Chondrocyte (in vitro differentiated cells): ENCODE measurements around the gene FAAP20. TPM values are rescaled to one million over a fixed set of nuclear protein-coding genes. Genes with fewer than 3 reads are reported as not detected.
A peak's percentile ranks its signal among the peaks of the same experiment; 100 is the strongest.

Source experiments
- DNase-seq: peaks from one replicate; pipeline ENCODE4 v3.0.0; 2021; ENCODE audit warnings: mixed read lengths, low spot score
- H3K27ac Mint-ChIP-seq: one replicate; pipeline ENCODE4 v1.8.0; 2021; ENCODE audit warnings: mild to moderate bottlenecking, moderate library complexity, mixed read lengths; ENCODE audit not compliant: unreplicated experiment
- H3K27me3 Mint-ChIP-seq: 2 replicates; pipeline ENCODE4 v1.8.0; 2021; ENCODE audit warnings: low read depth, mixed read lengths
- H3K36me3 Mint-ChIP-seq: 2 replicates; pipeline ENCODE4 v1.8.0; 2021; ENCODE audit warnings: low read depth, mixed read lengths
- H3K4me1 Mint-ChIP-seq: 2 replicates; pipeline ENCODE4 v1.8.0; 2021; ENCODE audit warnings: low read depth, mild to moderate bottlenecking, mixed read lengths
- H3K4me3 Mint-ChIP-seq: one replicate; pipeline ENCODE4 v1.8.0; 2021; ENCODE audit warnings: mild to moderate bottlenecking, moderate library complexity, mixed read lengths; ENCODE audit not compliant: unreplicated experiment
- H3K9me3 Mint-ChIP-seq: 2 replicates; pipeline ENCODE4 v1.8.0; 2021; ENCODE audit warnings: low read depth, mixed read lengths
- total RNA-seq: library from RNA; stranded (reverse); gene quantifications from 3 replicates; pipeline ENCODE4 v1.2.1, GENCODE V29; 2021
- TF ChIP-seq, protein P1 (sequence below): fragments of 200-600 bp; sonication (generic); IDR thresholded peaks from 2 replicates; pipeline ENCODE4 v1.5.0; 2021; ENCODE audit warnings: antibody characterized with exemption, mild to moderate bottlenecking, moderate library complexity

Gene FAAP20
- total RNA-seq, 1 donor from 2014 or later: 69.2 TPM

DNA sequence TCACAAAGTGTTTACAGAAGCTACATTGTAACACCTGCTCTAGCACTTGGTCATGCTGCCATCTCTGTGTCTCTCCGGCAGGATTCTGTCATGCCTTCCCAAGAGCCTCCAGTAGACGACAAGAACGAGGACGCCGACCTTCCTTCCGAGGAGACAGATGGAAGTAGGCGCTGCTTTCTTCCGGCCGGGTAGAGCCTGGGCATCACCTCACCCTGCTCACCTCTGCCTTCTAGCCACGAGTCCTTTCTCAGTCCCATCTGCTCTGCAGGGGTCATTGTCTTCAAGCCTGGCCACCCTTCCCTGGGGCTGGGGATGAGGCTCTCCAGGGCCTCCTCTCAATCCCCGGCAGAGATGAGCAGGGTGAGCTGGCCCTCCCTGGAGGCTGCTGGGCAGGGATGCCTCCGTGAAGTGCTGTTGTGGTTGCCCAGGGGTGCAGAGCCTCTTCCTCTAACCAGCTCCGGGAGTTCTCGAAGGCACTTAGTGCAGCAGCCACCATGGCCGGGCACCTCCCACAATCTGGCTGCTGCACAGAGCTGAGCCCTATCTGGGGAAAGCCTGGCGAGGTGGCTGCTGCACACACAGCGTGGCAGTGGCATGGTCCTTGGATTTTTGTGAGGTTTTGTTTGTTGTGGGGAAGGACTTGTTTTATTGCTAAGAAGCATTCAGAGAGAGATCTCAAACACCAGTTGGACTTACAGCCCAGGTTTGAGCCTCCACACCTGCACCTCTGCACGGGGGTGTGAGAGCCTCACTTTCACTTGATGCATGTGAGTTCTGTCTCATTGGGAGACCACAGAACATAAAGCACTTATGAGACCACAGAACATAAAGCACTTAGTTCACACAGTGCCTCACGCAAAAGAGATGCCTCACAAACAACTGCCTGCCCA, 48.4 kb downstream of the FAAP20 start:
- TF ChIP-seq, protein P1, sequence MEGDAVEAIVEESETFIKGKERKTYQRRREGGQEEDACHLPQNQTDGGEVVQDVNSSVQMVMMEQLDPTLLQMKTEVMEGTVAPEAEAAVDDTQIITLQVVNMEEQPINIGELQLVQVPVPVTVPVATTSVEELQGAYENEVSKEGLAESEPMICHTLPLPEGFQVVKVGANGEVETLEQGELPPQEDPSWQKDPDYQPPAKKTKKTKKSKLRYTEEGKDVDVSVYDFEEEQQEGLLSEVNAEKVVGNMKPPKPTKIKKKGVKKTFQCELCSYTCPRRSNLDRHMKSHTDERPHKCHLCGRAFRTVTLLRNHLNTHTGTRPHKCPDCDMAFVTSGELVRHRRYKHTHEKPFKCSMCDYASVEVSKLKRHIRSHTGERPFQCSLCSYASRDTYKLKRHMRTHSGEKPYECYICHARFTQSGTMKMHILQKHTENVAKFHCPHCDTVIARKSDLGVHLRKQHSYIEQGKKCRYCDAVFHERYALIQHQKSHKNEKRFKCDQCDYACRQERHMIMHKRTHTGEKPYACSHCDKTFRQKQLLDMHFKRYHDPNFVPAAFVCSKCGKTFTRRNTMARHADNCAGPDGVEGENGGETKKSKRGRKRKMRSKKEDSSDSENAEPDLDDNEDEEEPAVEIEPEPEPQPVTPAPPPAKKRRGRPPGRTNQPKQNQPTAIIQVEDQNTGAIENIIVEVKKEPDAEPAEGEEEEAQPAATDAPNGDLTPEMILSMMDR: no peak
- no peak overlapping the region for H3K4me3 Mint-ChIP-seq
- no peaks in the 10 kb centered on the region for H3K9me3 Mint-ChIP-seq
- peak; percentile 76 for DNase-seq
- H3K4me1 Mint-ChIP-seq: no peaks in the 10 kb centered on the region
- H3K27ac Mint-ChIP-seq: no peak overlapping the region
- H3K27me3 Mint-ChIP-seq: no peaks in the 10 kb centered on the region
- H3K36me3 Mint-ChIP-seq: no peaks in the 10 kb centered on the region

DNA sequence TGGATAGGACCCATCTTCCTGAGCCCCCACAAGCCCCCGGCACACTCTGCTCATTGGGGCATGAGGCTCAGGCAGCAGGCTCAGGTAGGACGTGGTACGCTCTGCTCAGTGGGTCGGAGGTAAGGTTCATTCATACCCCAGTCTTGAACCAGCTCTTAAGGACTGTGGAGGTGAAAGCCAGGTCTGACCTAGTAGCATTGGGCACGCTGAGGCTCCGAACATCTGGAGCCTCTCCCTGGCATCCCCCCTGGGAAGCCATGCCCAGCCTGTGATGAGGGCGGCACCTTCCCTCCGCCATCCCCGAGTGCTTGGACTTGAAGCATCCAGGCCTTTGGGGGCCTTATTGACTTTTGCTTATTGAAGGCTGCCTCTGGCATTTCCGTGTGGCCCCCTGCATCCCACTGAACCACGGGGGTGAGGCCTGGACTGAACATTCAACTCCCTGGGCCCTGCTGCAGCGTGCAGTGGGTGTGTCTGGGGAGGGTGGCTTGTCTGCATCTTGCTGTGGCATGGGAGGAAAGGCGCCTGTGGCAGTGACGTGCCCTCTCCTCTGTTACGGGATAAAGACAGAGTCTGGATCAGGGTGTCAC, 50.0 kb downstream of the FAAP20 start:
- DNase-seq: peak; percentile 68
- H3K4me1 Mint-ChIP-seq: peaks cover 8% of the 10 kb centered on the region
- H3K36me3 Mint-ChIP-seq: no peaks in the 10 kb centered on the region
- no peaks in the 10 kb centered on the region for H3K27me3 Mint-ChIP-seq
- TF ChIP-seq, protein P1: no peak
- H3K9me3 Mint-ChIP-seq: no peaks in the 10 kb centered on the region
- H3K4me3 Mint-ChIP-seq: no peak overlapping the region
- H3K27ac Mint-ChIP-seq: no peak overlapping the region

DNA sequence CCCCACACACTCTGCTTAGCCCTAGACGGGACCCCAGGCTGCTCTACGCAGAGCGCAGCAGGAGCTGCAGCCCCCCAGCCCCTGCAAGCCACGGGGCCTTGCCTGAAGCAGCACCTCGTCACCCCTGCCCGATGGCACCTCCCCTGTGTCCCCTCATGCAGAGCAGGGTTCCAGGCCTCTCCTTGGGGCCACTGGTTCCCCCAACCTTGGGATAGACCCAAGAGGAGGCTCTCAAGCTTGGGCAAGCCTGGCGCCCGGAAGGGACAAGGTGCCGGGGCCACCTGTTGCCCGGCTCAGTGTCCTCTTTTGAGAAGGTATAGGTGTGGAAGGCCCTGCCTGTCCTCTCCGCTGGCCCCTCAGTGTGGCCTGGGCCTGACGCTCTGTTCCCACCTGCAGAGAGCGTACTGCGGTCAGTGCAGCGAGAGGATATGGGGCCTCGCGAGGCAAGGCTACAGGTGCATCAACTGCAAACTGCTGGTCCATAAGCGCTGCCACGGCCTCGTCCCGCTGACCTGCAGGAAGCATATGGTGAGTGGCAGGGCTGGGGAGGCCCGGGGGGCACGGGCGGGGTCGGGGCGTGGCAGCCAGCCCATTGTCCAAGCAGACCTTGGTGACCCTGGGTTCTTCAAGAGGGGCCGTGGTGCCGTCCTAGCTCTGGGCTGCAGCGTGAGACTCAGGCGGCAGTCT, 50.6 kb downstream of the FAAP20 start:
- peak; percentile 77 for DNase-seq
- Mint-ChIP-seq H3K4me1 (peaks cover 8% of the 10 kb centered on the region), H3K4me3 (no peak overlapping the region), H3K36me3 (no peaks in the 10 kb centered on the region), H3K9me3 (no peaks in the 10 kb centered on the region), H3K27me3 (no peaks in the 10 kb centered on the region), H3K27ac (no peak overlapping the region)
- TF ChIP-seq, protein P1: no peak

DNA sequence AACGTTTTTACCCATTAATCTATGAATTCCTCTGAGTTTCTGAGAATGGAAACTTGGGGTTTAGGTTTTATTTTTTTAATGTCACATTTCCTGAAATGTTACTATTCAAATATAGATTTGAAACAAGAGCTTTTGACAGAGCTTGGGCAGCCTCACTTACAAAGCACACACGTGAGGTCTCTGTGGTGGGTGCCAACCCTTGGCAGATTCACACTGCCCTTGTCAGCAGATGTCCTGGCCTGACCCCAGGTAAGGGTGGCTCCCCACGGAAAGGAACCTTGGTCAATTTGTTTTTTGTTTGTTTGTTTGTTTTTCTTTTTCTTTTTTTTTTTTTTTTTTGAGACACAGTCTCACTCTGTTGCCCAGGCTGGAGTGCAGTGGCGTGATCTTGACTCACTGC, 53.5 kb downstream of the FAAP20 start:
- DNase-seq: peak; percentile 34
- Mint-ChIP-seq H3K36me3 (no peaks in the 10 kb centered on the region), H3K4me1 (peaks cover 9% of the 10 kb centered on the region), H3K9me3 (no peaks in the 10 kb centered on the region), H3K27me3 (no peaks in the 10 kb centered on the region), H3K27ac (no peak overlapping the region), H3K4me3 (no peak overlapping the region)
- TF ChIP-seq, protein P1: no peak

Other genes starting within 250 kb of the FAAP20 start
- gene CFAP74, start 191.0 kb downstream of the FAAP20 start, total RNA-seq: not detected in 3 replicates
- gene GABRD, start 175.4 kb downstream of the FAAP20 start, total RNA-seq: not detected in 3 replicates
- 4.8 to 7.8 TPM (median 5.1 TPM) in 3 replicates for gene PRKCZ, start 144.4 kb downstream of the FAAP20 start, total RNA-seq
- 112 to 135 TPM (median 116 TPM) in 3 replicates for gene SKI, start 33.5 kb upstream of the FAAP20 start, total RNA-seq
- 6.7 to 10.0 TPM (median 8.1 TPM) in 3 replicates for gene MORN1, start 196.8 kb upstream of the FAAP20 start, total RNA-seq
- 158 to 177 TPM (median 175 TPM) in 3 replicates for gene RER1, start 197.1 kb upstream of the FAAP20 start, total RNA-seq
- gene PEX10, start 217.8 kb upstream of the FAAP20 start, total RNA-seq: 20.6 to 33.0 TPM (median 23.4 TPM) in 3 replicates